Activated B cell treated with CpG ODN at 0.5 μM for 24 hours (primary cell): ENCODE measurements around the gene IRF8. TPM values are rescaled to one million over a fixed set of nuclear protein-coding genes. Genes with fewer than 3 reads are reported as not detected.
A peak's percentile ranks its signal among the peaks of the same experiment; 100 is the strongest.

Experiments used
- ATAC-seq: fragments of 200-7000 bp; cut with Tn5 transposase; one replicate; pipeline ENCODE4 v1.10.0; 2021; ENCODE audit warnings: low read depth, mild to moderate bottlenecking, moderate library complexity
- CTCF ChIA-PET: fragments of 350-600 bp; sonication (Branson Sonifier 250); formaldehyde crosslinking; loops from one replicate; lab custom pipeline; 2021; ENCODE audit warnings: antibody characterized with exemption; lab: Charles Lee
- POLR2A ChIA-PET: fragments of 350-600 bp; sonication (Branson Sonifier 250); formaldehyde crosslinking; loops from one replicate; lab custom pipeline; 2021; ENCODE audit warnings: antibody characterized with exemption; lab: Charles Lee
- DNase-seq: peaks from one replicate; pipeline ENCODE4 v3.0.0; 2022
- H3K27ac Mint-ChIP-seq: one replicate; pipeline ENCODE4 v1.8.0; 2020; ENCODE audit warnings: mixed read lengths
- H3K27me3 Mint-ChIP-seq: one replicate; pipeline ENCODE4 v1.8.0; 2021; ENCODE audit warnings: mixed read lengths
- H3K36me3 Mint-ChIP-seq: one replicate; pipeline ENCODE4 v1.8.0; 2021; ENCODE audit warnings: low read depth, mixed read lengths
- H3K4me1 Mint-ChIP-seq: one replicate; pipeline ENCODE4 v1.8.0; 2021; ENCODE audit warnings: mixed read lengths
- H3K4me3 Mint-ChIP-seq: one replicate; pipeline ENCODE4 v1.8.0; 2020; ENCODE audit warnings: mild to moderate bottlenecking, mixed read lengths
- H3K9me3 Mint-ChIP-seq: one replicate; pipeline ENCODE4 v1.8.0; 2020; ENCODE audit warnings: mixed read lengths
- CTCF ChIP-seq: fragments of 200-600 bp; IDR thresholded peaks from one replicate; pipeline ENCODE4 v1.8.0; 2022; ENCODE audit warnings: antibody characterized with exemption, mild to moderate bottlenecking
- intact Hi-C: fragments of 100-400 bp; cut with micrococcal nuclease; formaldehyde crosslinking; loops from one replicate; pipeline ENCODE4 v1.15.1; 2024
- total RNA-seq: library from RNA; stranded (reverse); gene quantifications from 2 replicates; pipeline ENCODE4 v1.2.3, GENCODE V29; 2022

The IRF8 gene
- total RNA-seq, 1 donor from 2014 or later = 248 TPM

DNA sequence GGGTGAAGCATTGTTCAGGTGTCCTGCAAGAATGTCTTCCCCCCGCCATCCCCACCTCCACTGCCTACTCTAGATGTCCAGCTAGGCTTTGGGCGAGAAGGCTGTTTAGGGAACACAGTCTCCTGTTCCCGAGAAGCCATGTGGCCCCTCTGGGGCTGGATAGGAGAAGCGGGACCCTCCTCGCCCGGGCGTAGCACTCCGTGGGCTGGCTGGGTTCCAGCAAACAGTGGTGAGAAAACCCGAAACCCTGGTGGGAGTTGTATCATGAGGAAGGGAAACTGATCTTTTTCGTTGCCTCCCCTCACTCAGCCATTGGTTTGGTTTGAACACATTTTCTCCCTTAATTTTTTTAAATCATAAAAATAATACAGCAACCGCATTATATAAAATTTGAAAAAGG lies 56.6 kb downstream of the IRF8 start:
- TF ChIP-seq CTCF = no peak
- Mint-ChIP-seq H3K4me1 (peaks cover 47% of the 10 kb centered on the region), H3K36me3 (no peaks in the 10 kb centered on the region), H3K27me3 (no peaks in the 10 kb centered on the region), H3K4me3 (peak overlapping the region; percentile 55), H3K9me3 (no peaks in the 10 kb centered on the region), H3K27ac (peak overlapping the region; percentile 64)
- CTCF ChIA-PET = interaction anchor here (0.8 kb wide), 1 partner anchor 134 kb away, joined by 3 read pairs; no protein-coding TSS in a partner anchor
- DNase-seq (peak; percentile 46), ATAC-seq (peak; percentile 75)
- POLR2A ChIA-PET = interaction anchor here (1.0 to 3.3 kb wide), 6 partner anchors 10 to 57 kb away, joined by 5 to 22 read pairs (median 8); partner anchors contain the start of gene IRF8
- intact Hi-C loops = loop anchor here (1.0 kb wide), 2 partner anchors 8 to 10 kb away; no protein-coding TSS in a partner anchor

DNA sequence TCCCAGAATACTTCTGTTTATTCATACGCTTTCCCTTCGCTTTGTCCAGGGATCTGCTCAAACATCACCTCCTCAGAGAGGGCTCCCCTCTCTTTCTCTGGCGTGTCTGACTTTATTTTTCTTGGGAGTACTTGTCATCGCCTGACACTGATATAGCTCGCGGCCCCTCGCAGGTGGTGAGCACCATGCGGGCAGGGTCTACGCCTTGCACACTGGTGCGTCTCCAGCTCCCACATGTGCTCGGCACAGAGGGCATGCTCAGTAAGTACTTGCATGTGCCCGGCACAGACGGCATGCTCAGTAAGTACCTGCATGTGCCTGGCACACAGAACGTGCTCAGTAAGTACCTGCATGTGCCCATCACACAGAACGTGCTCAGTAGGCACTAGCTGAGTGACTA lies 57.5 kb downstream of the IRF8 start:
- ATAC-seq = no peak
- peak overlapping the region; percentile 55 for H3K4me3 Mint-ChIP-seq
- peaks cover 40% of the 10 kb centered on the region for H3K4me1 Mint-ChIP-seq
- no peak for DNase-seq
- H3K9me3 Mint-ChIP-seq = no peaks in the 10 kb centered on the region
- POLR2A ChIA-PET = interaction anchor here (0.7 to 3.3 kb wide), 5 partner anchors 9 to 58 kb away, joined by 4 to 22 read pairs (median 8); partner anchors contain the start of gene IRF8
- no peaks in the 10 kb centered on the region for H3K36me3 Mint-ChIP-seq
- CTCF ChIA-PET = no interaction called here
- no peak for TF ChIP-seq CTCF
- intact Hi-C loops = no loop called here
- H3K27ac Mint-ChIP-seq = peak overlapping the region; percentile 64
- H3K27me3 Mint-ChIP-seq = no peaks in the 10 kb centered on the region

GRCh38 chr16:85958731-85959130 lies 59.8 kb downstream of the IRF8 start:
- no peaks in the 10 kb centered on the region for H3K9me3 Mint-ChIP-seq
- no peak for ATAC-seq
- no peak for DNase-seq
- peaks cover 42% of the 10 kb centered on the region for H3K4me1 Mint-ChIP-seq
- no peak overlapping the region for H3K4me3 Mint-ChIP-seq
- H3K36me3 Mint-ChIP-seq = no peaks in the 10 kb centered on the region
- no peak overlapping the region for H3K27ac Mint-ChIP-seq
- TF ChIP-seq CTCF = no peak
- CTCF ChIA-PET = interaction anchor here (0.9 kb wide), 1 partner anchor 138 kb away, joined by 3 read pairs; no protein-coding TSS in a partner anchor
- intact Hi-C loops = no loop called here
- POLR2A ChIA-PET = interaction anchor here (0.7 to 1.9 kb wide), 4 partner anchors 9 to 153 kb away, joined by 3 to 5 read pairs (median 3); partner anchors contain the start of gene IRF8
- H3K27me3 Mint-ChIP-seq = no peaks in the 10 kb centered on the region

GRCh38 chr16:85959686-85960085 lies 60.7 kb downstream of the IRF8 start:
- no peak for TF ChIP-seq CTCF
- Mint-ChIP-seq H3K36me3 (no peaks in the 10 kb centered on the region), H3K9me3 (no peaks in the 10 kb centered on the region), H3K4me1 (peaks cover 47% of the 10 kb centered on the region), H3K4me3 (no peak overlapping the region), H3K27me3 (no peaks in the 10 kb centered on the region), H3K27ac (no peak overlapping the region)
- POLR2A ChIA-PET = interaction anchor here (0.8 to 1.9 kb wide), 5 partner anchors 10 to 60 kb away, joined by 3 to 9 read pairs (median 3); partner anchors contain the start of gene IRF8
- intact Hi-C loops = no loop called here
- ATAC-seq (no peak), DNase-seq (no peak)
- CTCF ChIA-PET = no interaction called here

DNA sequence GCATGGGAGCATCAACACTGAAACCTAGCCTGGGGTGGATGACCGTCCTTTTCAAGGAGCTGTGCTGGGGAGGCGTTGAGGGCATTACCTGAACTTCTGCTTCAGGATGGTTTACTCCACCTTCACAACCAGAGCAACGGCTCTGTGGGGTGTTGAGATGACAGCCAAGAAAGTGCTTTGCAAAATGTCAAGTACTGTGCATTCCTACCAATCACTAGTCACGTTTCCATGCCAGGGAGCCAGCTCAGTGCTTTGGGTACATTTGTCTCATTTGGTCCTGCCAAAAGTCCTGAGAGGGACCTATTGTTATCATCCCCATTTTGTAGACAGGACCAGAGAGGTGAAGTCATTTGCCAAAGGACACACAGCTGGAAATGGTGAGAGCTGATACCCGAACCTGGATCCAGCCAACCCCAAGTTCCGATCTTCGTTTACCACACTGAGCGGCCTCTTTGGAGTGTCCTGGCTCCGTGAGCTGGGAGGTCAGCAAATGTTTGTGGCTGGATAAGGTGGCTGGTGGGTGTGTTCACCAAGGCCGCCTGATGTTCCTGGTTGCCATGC lies 61.6 kb downstream of the IRF8 start:
- no peaks in the 10 kb centered on the region for H3K9me3 Mint-ChIP-seq
- ChIA-PET POLR2A (interaction anchor here (1.8 to 1.9 kb wide), 2 partner anchors 10 to 61 kb away, joined by 5 to 9 read pairs; partner anchors contain the start of gene IRF8), CTCF (no interaction called here)
- ATAC-seq (no peak), DNase-seq (no peak)
- intact Hi-C loops = no loop called here
- H3K27me3 Mint-ChIP-seq = no peaks in the 10 kb centered on the region
- H3K4me1 Mint-ChIP-seq = peaks cover 47% of the 10 kb centered on the region
- H3K27ac Mint-ChIP-seq = no peak overlapping the region
- H3K36me3 Mint-ChIP-seq = no peaks in the 10 kb centered on the region
- TF ChIP-seq CTCF = no peak
- no peak overlapping the region for H3K4me3 Mint-ChIP-seq
